ENCODE results near the gene ATG13.

The ATG13 gene

DNA sequence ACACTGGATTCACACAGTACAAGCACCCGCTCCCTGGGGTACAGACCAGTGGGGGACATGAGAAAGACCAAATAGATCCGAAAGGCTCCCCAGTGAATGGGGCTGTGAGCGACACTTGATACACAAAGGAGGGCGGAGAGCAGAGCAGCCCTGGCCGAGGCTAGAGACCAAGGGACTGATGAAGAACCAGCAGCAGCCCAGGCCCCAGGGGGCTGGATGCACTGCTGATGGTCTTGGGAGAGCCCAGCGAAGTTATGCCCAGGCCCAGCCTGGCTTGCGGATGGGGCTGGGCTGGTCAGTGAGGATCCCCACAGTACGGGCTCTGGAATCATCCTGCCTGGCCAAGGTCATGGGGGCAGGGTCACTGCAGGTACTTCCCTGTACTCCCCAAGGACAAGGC, 59.8 kb downstream of the ATG13 start:
- no peak for DNase-seq

- no peak for DNase-seq
Observed at GRCh38 chr11:46677991-46678740, 60.8 kb downstream of the ATG13 start.

- no peak for DNase-seq
Observed at GRCh38 chr11:46678741-46679130, 61.4 kb downstream of the ATG13 start.

DNA sequence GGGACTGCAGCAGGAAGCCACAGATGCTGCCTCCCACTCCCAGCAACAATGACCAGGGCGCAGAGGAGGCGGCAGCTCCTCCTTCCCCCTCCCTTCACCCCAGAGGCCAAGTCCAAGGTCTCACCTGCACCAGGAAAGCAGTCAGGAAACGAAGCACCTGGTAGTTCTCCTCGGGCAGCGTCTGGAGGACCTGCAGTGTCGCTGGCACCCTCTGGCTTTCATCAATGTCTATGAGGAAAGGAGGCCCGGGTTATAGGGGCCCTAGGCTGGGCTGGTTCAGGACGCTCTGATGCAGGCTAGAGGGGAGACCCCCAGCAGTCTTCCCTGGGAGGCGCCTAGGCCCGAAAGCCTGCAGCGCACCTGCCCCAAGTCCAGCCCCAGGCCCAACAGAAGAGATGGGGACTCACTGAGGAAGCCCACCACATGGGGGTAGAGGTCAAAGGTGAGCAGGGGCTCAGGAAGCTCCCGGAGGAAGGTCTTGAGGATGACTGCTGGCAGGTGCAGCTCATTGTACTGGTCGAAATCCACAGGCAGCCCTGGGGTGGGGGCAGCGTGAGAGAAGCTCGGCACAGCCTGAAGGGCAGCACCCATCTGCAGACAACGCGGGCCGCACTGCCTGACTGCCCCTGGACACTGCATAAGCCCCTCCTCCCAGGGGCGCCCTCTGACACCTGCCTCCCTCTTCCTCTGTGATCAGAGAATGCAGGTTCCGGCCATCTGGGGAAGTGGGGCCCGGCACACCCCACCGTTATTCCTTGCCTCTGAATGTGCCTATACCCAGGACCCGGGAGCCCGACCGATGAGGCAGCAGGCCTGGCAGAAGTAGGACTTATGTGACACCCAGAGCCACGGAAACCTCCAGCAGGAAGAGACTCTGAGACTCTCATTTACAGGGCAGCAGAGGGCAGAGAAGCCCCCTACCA, 62.1 kb downstream of the ATG13 start:
- DNase-seq, result no peak

- DNase-seq, result no peak
Observed at GRCh38 chr11:46680164-46680760, 62.9 kb downstream of the ATG13 start.

GRCh38 chr11:46680815-46681214, 63.5 kb downstream of the ATG13 start:
- DNase-seq, result no peak

- no peak for DNase-seq
Observed at GRCh38 chr11:46681814-46682213, 64.5 kb downstream of the ATG13 start.

GRCh38 chr11:46682773-46683752, 65.7 kb downstream of the ATG13 start:
- DNase-seq, result no peak

DNA sequence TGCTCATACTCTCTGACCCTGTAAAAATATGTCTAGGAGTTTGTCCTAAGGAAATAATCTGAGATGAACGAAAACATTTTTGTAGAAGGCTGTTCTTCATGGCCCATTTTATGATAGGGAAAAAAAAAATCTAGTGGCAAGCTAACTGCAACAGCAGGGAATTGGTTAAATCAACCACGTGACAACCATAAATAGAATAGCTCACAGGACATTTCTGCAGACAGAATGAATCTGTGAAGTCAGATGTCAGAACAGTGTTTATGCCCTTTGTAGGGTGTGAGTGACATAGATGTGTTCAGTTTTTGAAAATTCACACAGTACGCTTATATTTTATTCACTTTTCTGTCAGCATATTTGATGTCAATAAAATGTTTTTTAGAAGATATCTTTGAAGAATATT, 67.0 kb downstream of the ATG13 start:
- no peak for DNase-seq

DNA sequence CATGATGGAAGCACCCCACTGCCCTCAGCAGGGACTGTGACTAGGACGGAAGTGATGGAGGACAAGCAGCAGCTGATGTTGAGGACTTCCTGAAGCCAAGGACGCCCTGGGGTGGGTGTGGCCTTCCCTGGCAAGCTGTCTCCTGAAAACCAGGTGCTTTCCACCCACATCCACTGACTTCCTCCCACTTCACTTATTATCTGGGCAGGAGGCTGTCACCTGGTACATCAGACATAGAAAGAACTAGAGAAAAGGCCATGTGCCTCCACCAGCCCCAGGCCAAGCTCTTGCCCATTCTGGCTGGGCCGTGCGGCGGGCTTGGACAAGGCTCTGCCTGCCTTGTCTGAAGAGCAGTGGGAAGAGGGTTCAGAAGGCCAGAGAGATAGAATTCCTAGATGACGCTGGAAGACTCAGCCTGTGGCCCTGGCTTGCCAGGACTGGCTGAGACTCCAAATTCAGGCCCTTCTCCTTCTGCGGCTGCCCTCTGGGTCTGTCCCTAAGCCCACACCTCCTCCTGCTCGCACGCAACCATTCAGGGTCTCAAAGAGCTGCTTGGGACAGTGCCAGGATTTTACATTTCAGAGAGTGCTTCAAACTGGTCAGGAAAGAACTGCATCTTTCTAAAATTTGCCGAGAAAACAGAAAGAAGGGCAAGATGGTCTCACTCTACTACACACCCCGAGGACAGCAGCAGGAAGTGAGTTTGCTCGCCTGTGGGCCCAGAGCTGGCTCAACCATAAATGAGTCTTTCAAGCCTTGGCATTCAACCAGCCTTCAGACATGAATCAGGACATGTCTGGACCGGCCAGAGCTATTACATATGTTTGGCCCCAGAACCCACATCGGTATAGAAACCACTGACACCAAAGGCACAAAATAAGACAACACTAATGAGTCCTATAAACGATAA, 69.8 kb downstream of the ATG13 start:
- no peak for DNase-seq

GRCh38 chr11:46690702-46691101, 73.3 kb downstream of the ATG13 start:
- DNase-seq, result no peak

- DNase-seq, result no peak
Observed at GRCh38 chr11:46692450-46692849, 75.1 kb downstream of the ATG13 start.

- no peak for DNase-seq
Observed at GRCh38 chr11:46693597-46694012, 76.3 kb downstream of the ATG13 start.

GRCh38 chr11:46694072-46694471, 76.7 kb downstream of the ATG13 start:
- DNase-seq, result no peak

DNA sequence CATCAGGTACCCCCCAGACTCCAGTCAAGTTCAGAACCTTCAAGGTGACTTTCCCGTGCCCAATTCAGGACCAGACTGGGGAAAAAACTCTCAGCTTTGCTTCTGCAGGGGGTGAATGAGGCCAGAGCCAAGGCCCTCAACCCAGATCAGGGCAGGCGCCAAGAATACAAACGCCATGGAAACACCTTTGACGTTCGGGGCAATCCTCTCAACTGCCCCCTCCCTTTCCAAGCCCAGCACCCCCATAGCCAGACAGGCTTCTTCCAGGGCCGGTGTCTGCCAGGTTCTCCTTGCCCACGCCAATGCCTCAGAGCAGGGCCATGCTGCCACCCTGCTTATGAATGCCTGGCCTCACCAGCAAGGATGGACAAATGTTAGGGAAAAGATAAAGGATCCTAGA, 77.3 kb downstream of the ATG13 start:
- no peak for DNase-seq

- DNase-seq, result no peak
Observed at GRCh38 chr11:46695345-46696211, 78.2 kb downstream of the ATG13 start.

- DNase-seq, result no peak
Observed at GRCh38 chr11:46696212-46696558, 78.8 kb downstream of the ATG13 start.

DNA sequence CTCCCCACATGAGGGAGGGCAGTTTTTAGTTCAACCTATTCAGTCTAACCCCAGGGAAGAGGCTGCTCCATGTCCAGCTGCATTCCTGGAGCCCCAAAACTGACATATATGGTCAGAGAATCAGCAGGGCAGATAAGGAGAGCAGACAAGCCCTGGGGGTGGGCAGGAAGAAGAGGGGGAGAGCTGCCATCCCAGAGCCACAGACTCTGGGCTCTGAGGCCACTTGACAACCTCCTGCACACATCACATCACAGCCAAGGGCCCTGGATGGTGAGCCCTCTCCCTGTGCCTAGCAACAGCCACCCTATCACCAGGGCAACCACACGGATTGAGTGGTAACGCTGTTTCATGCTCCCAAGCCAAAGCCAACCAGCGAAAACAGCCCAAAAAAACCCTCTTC, 80.0 kb downstream of the ATG13 start:
- DNase-seq, result no peak

DNA sequence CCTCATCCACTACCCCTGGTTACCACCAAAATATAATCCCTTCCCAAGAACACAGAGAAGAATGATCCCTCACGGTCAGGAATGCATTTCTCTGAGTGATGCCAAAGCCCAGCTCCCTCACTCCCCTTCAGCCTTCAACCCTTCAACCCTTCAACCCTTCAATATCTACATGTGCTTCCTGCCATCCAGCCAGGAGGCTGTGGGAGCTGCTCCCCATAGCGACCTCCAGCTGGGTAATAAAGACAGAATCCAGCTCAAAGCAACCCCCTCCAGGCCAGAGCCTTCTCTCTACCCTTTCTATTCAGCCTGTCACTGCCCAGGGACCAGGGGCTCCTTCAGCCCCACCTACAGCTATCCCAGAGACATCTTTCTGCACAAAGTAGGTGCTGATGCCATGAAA, 80.4 kb downstream of the ATG13 start:
- DNase-seq, result no peak

DNA sequence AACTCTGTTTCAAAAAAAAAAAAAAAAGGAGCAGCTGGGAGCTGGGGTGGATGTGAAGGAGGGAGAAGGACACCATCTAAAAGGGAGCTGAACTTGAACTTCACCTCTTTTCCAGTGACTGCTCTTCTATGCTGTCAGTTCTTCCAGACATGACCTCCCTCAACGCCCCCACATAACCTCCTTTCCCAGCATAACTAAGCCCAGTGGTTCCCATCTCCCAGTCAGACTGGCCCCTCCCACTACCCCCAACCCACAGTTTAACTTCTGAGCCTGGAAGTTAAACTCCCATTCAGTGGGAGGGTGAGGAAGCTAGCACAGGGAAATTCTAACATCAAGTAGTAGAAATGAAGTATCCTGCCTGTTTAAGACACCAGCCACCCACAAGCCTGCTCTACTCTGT, 81.2 kb downstream of the ATG13 start:
- DNase-seq, result no peak

All from T1000 (cell line).